Testis (tissue), 3 donors: ENCODE measurements around the gene PRRC2A. TPM values are rescaled to one million over a fixed set of nuclear protein-coding genes. Genes with fewer than 3 reads are reported as not detected.
A peak's percentile ranks its signal among the peaks of the same experiment; 100 is the strongest.

Experiments used
- DNase-seq: peaks from one replicate; pipeline ENCODE4 v3.0.0-alpha.2; 2019
- H3K27ac ChIP-seq, 2 donors: fragments of 200-600 bp; sonication (generic); one replicate each; pipeline ENCODE4 v1.5.1; 2019
- H3K27me3 ChIP-seq: fragments of 200-600 bp; sonication (generic); one replicate; pipeline ENCODE4 v1.5.1; 2019
- H3K36me3 ChIP-seq: fragments of 200-600 bp; sonication (generic); one replicate; pipeline ENCODE4 v1.5.1; 2017; ENCODE audit warnings: low read depth; ENCODE audit errors: missing control alignments
- H3K4me1 ChIP-seq: fragments of 200-600 bp; sonication (generic); one replicate; pipeline ENCODE4 v1.5.1; 2019
- H3K4me3 ChIP-seq, 2 donors: fragments of 200-600 bp; sonication (generic); one replicate each; pipeline ENCODE4 v1.5.1; 2017 to 2019
- H3K9me3 ChIP-seq: fragments of 200-600 bp; sonication (generic); one replicate; pipeline ENCODE4 v1.5.1; 2017
- CTCF ChIP-seq, 3 experiments: fragments of 450-650 bp in 2 of 3; fragments of 200-600 bp in 1 of 3; sonication (generic) in 1 of 3; IDR thresholded peaks; one replicate each; pipeline ENCODE4 v1.5.1; 2016 to 2019; ENCODE audit warnings: antibody characterized with exemption in 3 of 3, mild to moderate bottlenecking in 2 of 3, moderate library complexity in 1 of 3
- POLR2A ChIP-seq: fragments of 450-650 bp; IDR thresholded peaks from one replicate; pipeline ENCODE4 v1.6.1; 2017; ENCODE audit warnings: antibody characterized with exemption, mild to moderate bottlenecking, moderate library complexity
- WGBS, 2 donors: methylation state at CpG; one replicate each; pipeline ENCODE4 v1.1.5; 2018; 5-methylcytosine and 5-hydroxymethylcytosine counted together
- intact Hi-C: fragments of 100-400 bp; cut with DNase I; formaldehyde crosslinking; loops from one replicate; pipeline ENCODE4 v1.15.1; 2023; ENCODE audit warnings: low total_unique reads
- polyA plus RNA-seq: library from polyadenylated mRNA; stranded (reverse); fragments of 350-450 nt; fragmentation: Illumina TruSeq; extraction: RNeasy Lipid Tissue Mini Kit (QIAGEN cat#74804); gene quantifications from one replicate; pipeline ENCODE4 v1.2.3, GENCODE V29; 2014; ENCODE audit warnings: low read depth, low replicate concordance; ENCODE audit not compliant: insufficient read depth
- total RNA-seq, 2 donors: library from RNA; depleted of rRNA; stranded (reverse); fragments of >200 nt; gene quantifications; one replicate each; pipeline ENCODE4 v1.2.3, GENCODE V29; 2016

Gene PRRC2A
- total and polyA plus RNA-seq, 3 donors from 2014 or later, result 288 to 473 (median 301) TPM

- no peaks in the 10 kb centered on the region for H3K4me1 ChIP-seq
- no peaks in the 10 kb centered on the region for H3K27me3 ChIP-seq
- no peaks in the 10 kb centered on the region for H3K9me3 ChIP-seq
- 92 to 93% methylated on average over 2 to 3 of the region's 3 CpGs for WGBS, 2 donors
- DNase-seq, result no peak
- H3K27ac ChIP-seq, result no peak overlapping the region
- TF ChIP-seq POLR2A, result no peak
- TF ChIP-seq CTCF (IDR thresholded peaks at IDR 0.05), result no peak
- no peaks in the 10 kb centered on the region for H3K36me3 ChIP-seq
- intact Hi-C loops, result no loop called here
- H3K4me3 ChIP-seq, result no peak overlapping the region
These were observed 42.9 kb upstream of the PRRC2A start for GRCh38 chr6:31577579-31577966.

- Histone ChIP-seq H3K9me3 (no peaks in the 10 kb centered on the region), H3K27ac (no peak overlapping the region), H3K27me3 (no peaks in the 10 kb centered on the region), H3K36me3 (no peaks in the 10 kb centered on the region), H3K4me3 (no peak overlapping the region), H3K4me1 (no peaks in the 10 kb centered on the region)
- WGBS, 2 donors, result 81 to 84% methylated on average over 12 of the region's 12 CpGs
- intact Hi-C loops, result no loop called here
- TF ChIP-seq POLR2A, result no peak
- no peak for TF ChIP-seq CTCF (IDR thresholded peaks at IDR 0.05)
- DNase-seq, result no peak
These were observed 42.1 kb upstream of the PRRC2A start for GRCh38 chr6:31578184-31579118.

GRCh38 chr6:31579119-31579505 lies 41.4 kb upstream of the PRRC2A start:
- H3K27ac ChIP-seq, result no peak overlapping the region
- H3K27me3 ChIP-seq, result no peaks in the 10 kb centered on the region
- H3K4me3 ChIP-seq, result no peak overlapping the region
- H3K9me3 ChIP-seq, result no peaks in the 10 kb centered on the region
- 90 to 100% methylated on average over 3 of the region's 3 CpGs for WGBS, 2 donors
- TF ChIP-seq POLR2A (no peak), CTCF (IDR thresholded peaks at IDR 0.05) (no peak)
- intact Hi-C loops, result no loop called here
- H3K4me1 ChIP-seq, result no peaks in the 10 kb centered on the region
- no peak for DNase-seq
- no peaks in the 10 kb centered on the region for H3K36me3 ChIP-seq

GRCh38 chr6:31579546-31580437 lies 40.7 kb upstream of the PRRC2A start:
- Histone ChIP-seq H3K27me3 (no peaks in the 10 kb centered on the region), H3K4me1 (no peaks in the 10 kb centered on the region)
- TF ChIP-seq CTCF (IDR thresholded peaks at IDR 0.05) (no peak), POLR2A (no peak)

More at GRCh38 chr6:31579546-31580437, 40.7 kb upstream of the PRRC2A start:
- no peaks in the 10 kb centered on the region for H3K36me3 ChIP-seq
- WGBS, 2 donors, result 75 to 80% methylated on average over 8 of the region's 8 CpGs
- no peak overlapping the region for H3K27ac ChIP-seq
- no peaks in the 10 kb centered on the region for H3K9me3 ChIP-seq
- no peak for DNase-seq
- intact Hi-C loops, result no loop called here
- H3K4me3 ChIP-seq, result peak overlapping the region; percentile 59 to 60
